ENCODE measurements around the gene TANC1.

Gene TANC1

GRCh38 chr2:159204381-159205144 lies 236.1 kb downstream of the TANC1 start:
- DNase-seq = no peak

DNA sequence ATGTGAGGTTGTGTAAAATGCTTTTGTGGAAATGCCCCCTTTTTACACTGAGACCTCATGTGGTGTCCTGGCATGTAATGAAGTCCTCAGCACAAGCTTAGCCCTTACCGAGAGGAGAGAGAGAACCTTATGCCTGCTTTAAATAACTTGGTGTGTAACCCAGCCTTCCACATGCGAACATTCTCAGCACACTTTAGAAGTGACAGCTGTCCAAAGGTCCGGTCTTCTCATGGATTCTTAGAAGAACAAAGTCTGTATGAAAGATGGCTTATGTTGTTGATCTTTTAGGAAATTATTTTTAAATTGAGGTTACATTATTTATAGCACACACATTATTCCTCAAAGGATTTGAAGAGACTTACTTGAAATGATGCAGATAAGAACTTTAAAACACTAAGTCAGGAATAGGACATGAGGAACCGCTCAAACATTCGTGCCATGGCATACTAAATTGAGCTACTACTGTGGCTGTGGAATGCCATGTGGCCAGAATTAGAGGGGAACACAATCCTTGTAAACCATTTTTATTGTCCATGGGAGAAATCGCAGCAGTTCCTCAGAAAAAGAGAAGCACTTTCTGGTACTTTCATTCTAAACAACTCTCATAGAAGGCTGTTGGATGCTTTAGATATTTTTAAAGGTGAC lies 238.4 kb downstream of the TANC1 start:
- DNase-seq = no peak

DNA sequence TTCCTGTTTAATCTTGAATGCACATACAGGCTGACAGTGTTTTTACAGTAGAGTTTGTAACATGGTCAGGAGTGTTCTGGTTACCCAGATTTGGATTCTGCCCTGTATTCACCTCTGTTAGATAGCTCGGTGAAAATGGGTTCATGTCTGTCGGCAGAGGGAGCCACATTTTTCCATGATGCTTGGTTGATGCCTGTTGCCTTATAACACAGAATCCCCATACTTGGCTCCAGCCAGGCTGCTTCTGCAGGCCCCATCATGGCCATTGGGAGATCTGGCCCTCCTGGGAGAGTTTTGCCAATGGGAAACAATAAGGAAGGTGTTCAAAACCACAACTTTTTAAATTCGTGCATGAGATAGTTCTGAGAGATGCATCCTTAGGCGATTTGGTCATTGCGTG lies 240.0 kb downstream of the TANC1 start:
- DNase-seq = no peak

- no peak for DNase-seq
Observed at GRCh38 chr2:159209341-159210306, 241.2 kb downstream of the TANC1 start.

- no peak for DNase-seq
Observed at GRCh38 chr2:159211447-159212396, 243.3 kb downstream of the TANC1 start.

DNA sequence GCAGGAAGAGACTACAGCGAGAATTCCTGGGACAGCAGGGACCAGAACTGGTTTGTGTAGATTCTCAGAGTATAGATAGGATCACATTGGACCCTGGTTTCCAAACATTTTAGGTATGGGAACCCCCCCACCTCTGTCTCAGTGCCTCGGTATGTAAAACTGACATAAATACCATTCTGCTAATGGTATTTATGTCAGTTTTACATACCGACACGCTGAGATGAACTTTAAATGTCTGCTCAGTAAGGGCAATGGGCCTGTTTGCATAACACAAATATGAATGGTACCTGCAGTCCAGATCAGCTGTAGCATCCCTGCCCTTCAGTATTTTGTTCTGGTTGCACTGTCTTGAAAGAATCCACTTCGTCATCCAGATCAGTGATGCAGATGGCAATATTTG lies 244.9 kb downstream of the TANC1 start:
- DNase-seq = no peak

- DNase-seq = no peak
Observed at GRCh38 chr2:159214325-159214865, 246.0 kb downstream of the TANC1 start.

DNA sequence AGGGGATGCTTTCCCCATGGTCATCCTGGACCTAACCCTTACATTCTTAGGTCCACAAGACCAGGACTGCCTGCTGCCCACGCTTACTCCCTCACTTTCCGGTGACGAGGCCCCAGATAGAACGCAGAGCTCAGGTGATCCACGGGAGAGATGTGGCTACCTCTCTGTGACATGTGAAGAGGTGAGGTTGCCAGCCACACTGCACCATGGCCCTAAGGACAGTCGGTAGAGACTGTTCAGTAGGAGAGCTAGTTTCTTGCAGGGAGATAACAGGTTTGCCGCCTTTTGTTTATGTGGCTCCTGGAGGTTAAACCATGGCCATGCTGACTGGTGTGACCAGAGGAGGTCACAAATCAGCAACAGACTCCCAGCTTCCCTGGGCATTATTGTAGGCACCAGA lies 246.7 kb downstream of the TANC1 start:
- DNase-seq = no peak

- DNase-seq = no peak
Observed at GRCh38 chr2:159217676-159218075, 249.2 kb downstream of the TANC1 start.

DNA sequence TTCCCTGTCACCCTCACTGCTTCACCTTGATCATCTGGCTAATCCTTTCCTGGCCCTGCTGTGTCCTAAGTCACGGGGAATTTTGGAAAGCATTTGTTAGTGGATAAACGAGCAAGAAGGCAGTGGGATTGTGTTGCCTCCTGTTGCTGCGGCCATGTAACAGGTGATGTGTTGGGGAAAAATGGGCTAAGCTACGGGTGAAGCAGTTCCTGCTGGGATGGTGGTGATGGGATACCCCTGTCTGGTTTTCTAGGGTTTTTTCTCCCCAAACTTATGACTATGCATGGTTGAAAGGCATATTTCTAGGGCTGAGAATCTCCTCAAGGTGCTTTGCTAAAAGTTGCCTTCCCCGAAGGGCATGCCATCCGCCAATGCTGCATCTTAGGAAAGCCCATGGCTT lies 249.9 kb downstream of the TANC1 start:
- no peak for DNase-seq

- DNase-seq = no peak
Observed at GRCh38 chr2:159219394-159219998, 251.1 kb downstream of the TANC1 start.

DNA sequence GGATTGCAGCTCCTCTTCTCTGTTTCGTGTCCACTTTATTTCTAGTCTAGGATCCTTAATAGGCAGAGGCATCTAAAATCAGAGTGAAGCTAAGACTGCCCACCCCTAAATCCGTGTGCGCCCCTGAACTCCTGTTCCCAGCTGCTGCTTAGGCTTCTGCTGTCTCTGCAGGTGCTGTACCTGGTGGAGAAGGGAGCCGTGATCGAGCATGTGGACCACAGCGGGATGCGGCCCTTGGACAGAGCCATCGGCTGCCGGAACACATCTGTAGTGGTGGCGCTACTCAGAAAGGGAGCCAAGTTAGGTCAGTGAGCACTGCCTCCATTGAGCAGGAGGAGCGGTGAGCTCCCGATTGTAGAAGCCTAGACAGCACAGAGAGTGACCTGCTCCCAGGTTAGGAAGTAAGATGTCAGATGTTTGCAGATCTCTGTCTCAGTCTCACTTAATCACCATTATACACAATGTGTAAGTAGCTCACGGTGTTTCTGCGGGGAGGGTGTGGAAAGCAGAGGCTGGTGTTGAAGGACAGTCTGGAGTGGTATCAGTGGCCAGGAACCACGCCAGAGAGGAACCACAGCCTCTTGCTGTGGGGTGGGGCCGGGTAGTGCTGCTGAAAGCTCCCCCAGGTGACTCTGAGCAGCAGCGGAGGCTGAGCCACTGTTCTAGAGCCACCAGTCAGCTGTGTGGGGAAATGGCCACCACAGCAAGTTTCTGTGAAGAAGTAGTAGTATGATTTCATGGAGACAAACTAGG lies 255.8 kb downstream of the TANC1 start:
- no peak for DNase-seq

DNA sequence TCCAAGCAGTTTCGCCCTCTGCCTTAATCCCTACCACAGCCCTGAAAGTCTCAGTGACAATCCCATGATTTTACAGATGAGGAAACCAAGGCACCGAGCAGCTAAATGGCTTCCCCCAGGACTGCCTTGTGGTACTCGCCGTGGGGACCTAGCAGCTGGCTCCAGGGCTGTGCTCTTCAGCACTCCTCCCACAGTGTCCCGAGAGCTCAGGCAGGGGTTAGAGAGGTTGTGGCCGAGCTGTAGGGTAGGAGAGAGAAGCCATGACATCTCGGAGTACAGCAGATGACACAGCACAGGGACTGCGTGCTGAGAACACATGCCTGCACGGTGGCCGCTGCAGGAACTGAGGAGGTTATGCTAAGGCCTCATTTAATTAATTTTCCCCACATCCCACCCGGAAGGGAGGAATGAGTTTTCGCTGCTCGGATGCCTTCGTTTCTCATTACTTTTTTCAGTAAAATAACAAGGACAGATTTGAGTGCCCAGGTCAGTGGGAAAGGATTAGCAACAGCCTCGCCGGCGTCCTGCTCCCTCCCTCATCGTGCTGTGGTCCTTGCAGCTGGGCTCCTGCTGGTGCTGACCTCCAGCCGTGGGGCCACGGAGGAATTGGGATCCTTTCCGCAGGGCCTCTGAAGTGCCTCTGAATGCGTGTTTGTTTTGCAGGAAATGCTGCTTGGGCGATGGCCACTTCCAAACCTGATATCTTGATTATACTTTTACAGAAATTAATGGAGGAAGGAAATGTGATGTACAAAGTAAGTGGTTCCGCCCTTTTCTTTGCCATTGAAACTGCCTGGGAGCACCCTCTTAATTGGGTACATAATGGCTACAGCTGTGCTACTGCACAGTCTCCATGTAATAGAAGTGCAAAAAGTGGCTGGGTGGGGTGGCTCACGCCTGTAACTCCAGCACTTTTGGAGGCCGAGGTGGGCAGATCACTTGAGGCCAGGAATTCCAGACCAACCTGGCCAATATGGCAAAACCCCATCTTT lies 256.9 kb downstream of the TANC1 start:
- no peak for DNase-seq

GRCh38 chr2:159226059-159226461 lies 257.6 kb downstream of the TANC1 start:
- peak; percentile 62 to 66 for DNase-seq

DNA sequence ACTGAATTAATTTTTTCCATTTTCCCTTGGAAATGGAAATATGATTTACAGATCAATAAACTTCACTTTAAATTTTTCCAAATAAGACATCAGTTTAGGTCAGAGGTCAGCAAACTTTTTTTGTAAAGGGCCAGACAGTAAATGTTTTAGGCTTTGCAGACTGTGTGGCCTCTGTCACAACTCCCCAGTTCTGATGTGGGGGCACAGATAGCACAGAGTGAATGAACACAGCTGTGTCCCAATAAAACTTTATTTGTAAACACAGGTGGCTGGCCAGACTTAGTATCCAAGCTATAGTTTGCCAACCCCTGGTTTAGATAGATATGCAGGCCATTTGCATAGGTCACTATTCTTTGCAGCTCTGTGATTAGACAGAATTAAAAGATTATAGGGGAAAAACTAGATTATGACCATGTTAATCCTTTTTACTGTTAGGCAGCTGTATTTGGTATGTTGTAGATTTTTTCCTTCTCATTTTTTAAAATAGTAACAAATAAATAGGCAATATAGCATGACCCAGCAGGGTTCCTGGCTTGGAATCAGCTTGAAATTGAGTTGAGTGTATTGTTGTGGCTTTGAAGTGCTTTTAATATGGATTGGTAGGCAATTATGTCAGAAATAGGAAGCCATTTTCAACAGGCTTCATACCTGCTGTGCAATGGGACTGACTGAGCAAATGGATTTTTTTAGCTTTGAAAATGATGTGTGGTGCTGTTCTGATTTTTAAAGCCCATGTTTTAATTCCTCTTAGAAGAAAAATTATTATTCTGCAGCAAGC lies 258.4 kb downstream of the TANC1 start:
- DNase-seq = no peak

DNA sequence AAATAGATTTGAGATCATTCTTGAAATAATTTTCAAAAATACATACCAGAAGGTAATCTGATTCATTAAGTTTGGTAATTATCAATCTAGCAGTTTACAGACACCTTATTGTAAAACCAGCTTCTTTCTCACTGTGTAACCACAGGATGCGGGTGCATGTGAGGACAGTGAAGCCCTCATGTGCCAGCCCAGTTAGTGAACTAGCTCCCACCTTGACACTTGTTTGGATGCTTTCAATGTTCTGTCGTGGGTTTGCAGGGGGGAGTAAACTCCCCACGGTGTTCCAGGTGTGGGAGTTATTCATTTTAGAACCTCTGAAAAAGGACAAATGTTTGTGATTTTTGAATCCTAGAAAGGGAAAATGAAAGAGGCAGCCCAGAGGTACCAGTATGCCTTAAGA lies 259.0 kb downstream of the TANC1 start:
- no peak for DNase-seq

DNA sequence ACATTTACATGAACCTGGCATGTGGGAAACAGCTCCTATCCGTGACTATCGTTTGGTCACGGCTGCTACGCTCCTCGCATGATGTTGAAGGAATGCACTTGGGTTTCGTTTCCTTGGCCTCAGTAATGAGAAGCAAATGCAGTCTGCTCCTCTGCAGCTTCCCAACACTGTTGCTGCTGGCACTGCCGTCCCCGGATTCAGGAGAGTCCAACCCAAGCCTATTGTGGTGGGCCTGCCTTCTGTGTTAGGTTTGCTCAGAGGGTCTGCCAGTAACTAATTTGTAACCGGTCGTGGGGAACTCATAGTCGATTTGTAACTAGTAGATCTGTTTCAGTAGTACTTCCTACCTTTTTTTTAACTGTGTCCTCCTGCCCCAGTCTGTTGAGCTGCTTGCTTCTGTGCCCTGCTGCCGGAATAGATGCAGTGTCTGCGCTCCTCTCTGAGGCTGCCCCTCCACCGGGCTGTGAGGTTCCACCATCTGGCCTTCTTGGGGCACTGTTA lies 259.7 kb downstream of the TANC1 start:
- DNase-seq = no peak

DNA sequence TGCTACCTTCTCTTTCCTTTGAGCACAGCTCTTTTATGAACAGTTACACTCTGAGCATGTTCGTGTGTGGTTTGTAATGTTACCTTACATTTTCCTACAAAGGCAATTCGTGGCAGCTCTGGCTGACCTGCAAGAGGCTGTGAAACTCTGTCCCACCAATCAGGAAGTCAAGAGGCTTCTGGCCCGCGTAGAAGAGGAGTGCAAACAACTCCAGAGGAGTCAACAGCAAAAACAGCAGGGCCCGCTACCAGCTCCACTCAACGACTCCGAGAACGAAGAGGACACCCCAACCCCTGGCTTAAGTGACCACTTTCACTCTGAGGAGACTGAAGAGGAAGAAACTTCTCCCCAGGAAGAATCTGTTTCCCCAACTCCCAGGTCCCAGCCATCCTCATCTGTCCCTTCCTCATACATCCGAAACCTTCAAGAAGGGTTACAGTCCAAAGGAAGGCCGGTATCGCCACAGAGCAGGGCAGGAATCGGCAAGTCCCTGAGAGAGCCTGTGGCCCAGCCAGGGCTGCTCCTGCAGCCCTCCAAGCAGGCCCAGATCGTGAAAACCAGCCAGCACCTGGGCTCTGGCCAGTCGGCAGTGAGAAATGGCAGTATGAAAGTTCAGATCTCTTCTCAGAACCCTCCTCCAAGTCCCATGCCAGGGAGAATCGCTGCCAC lies 261.2 kb downstream of the TANC1 start:
- no peak for DNase-seq

Measured in AML-193 (cell line).